HepG2 (cell line): Measurements from ENCODE around the gene FAM114A1. TPM values are rescaled to one million over a fixed set of nuclear protein-coding genes. Genes with fewer than 3 reads are reported as not detected.

Experiments
- ATAC-seq: fragments of 200-7000 bp; cut with Tn5 transposase; 3 replicates; pipeline ENCODE4 v1.9.1; 2020; ENCODE audit warnings: mild to moderate bottlenecking, moderate library complexity
- BruUV-seq: library from RNA; stranded (reverse); fragments of 400-500 nt; replicated peaks from 2 replicates; lab custom pipeline; 2021; lab: Mats Ljungman, UMichigan
- CTCF ChIA-PET: fragments of 300-600 bp; formaldehyde crosslinking; extraction: SDS; loops from one replicate; lab custom pipeline; 2021; ENCODE audit warnings: low total read pairs, inconsistent platforms, low intra/inter-chr PET ratio; lab: Yijun Ruan, JAX
- POLR2A ChIA-PET: fragments of 350-600 bp; sonication (Branson Sonifier 250); formaldehyde crosslinking; loops from one replicate; lab custom pipeline; 2020; ENCODE audit warnings: antibody characterized with exemption, inconsistent platforms; lab: Yijun Ruan, JAX
- DNase-seq: peaks from one replicate; pipeline ENCODE4 v3.0.0-alpha.2; 2015; ENCODE audit warnings: low spot score
- FAIRE-seq: peaks from 3 replicates; lab custom pipeline; 2011; peaks lifted over from hg19 to GRCh38; lab: Jason Lieb, UNC
- H2AFZ ChIP-seq: one replicate; pipeline ENCODE4 v1.6.1; 2011; ENCODE audit warnings: low read length, inconsistent platforms
- H3K27ac ChIP-seq: fragments of 300-600 bp; 3 replicates; pipeline ENCODE4 v1.8.0; 2011; ENCODE audit warnings: mixed run types, mild to moderate bottlenecking, mixed read lengths, low read length, inconsistent platforms; ENCODE audit not compliant: insufficient read depth; ENCODE audit errors: extremely low read length
- H3K27me3 ChIP-seq, 2 experiments: fragments of 200-600 bp in 1 of 2; 2 replicates in 1 of 2; 3 replicates in 1 of 2; pipeline versions ENCODE4 v1.6.0 to v1.8.0; 2011; ENCODE audit warnings: low read length in 2 of 2, mild to moderate bottlenecking in 2 of 2, moderate library complexity in 2 of 2, inconsistent platforms in 1 of 2; ENCODE audit not compliant: insufficient read depth in 2 of 2, control insufficient read depth in 1 of 2
- H3K36me3 ChIP-seq, 2 experiments: fragments of 200-600 bp in 1 of 2; replicated peaks in 1 of 2; 2 replicates in 1 of 2; 3 replicates in 1 of 2; pipeline versions ENCODE4 v1.5.1 to v1.8.0; 2011; ENCODE audit warnings: low read length in 2 of 2, inconsistent platforms in 1 of 2; ENCODE audit not compliant: insufficient read depth in 2 of 2, control insufficient read depth in 1 of 2
- H3K4me1 ChIP-seq: 2 replicates; pipeline ENCODE4 v1.5.1; 2012; ENCODE audit warnings: low read length, inconsistent platforms; ENCODE audit not compliant: insufficient read depth
- H3K4me2 ChIP-seq: 2 replicates; pipeline ENCODE4 v1.6.0; 2011; ENCODE audit warnings: low read depth, low read length, inconsistent platforms
- H3K4me3 ChIP-seq, 3 experiments: fragments of 200-600 bp in 1 of 3; sonication (generic), shearing (Covaris generic) in 1 of 3; replicated peaks in 1 of 3; 2 replicates each; pipeline ENCODE4 v1.5.1; 2011 to 2016; ENCODE audit warnings: low read length in 3 of 3, inconsistent platforms in 2 of 3, low read depth in 2 of 3, mild to moderate bottlenecking in 2 of 3, control low read depth in 1 of 3, mixed read lengths in 1 of 3; ENCODE audit not compliant: insufficient read depth in 1 of 3
- H3K79me2 ChIP-seq: one replicate; pipeline ENCODE4 v1.6.1; 2011; ENCODE audit warnings: low read length, inconsistent platforms; ENCODE audit not compliant: insufficient read depth
- H3K9ac ChIP-seq: 2 replicates; pipeline ENCODE4 v1.6.0; 2011; ENCODE audit warnings: mild to moderate bottlenecking, low read depth, low read length, inconsistent platforms; ENCODE audit not compliant: insufficient read depth
- H3K9me3 ChIP-seq: 2 replicates; pipeline ENCODE4 v1.5.1; 2012; ENCODE audit warnings: mild to moderate bottlenecking, low read length
- H4K20me1 ChIP-seq: 2 replicates; pipeline ENCODE4 v1.6.0; 2011; ENCODE audit warnings: inconsistent platforms, mild to moderate bottlenecking, low read length, moderate library complexity; ENCODE audit not compliant: insufficient read depth
- ASH2L ChIP-seq: fragments of 300-600, 200-600 bp; sonication (generic); IDR thresholded peaks from 2 replicates; pipeline ENCODE4 v1.7.0; 2017; ENCODE audit warnings: low read depth, mild to moderate bottlenecking, moderate library complexity, mixed read lengths, low read length; ENCODE audit not compliant: insufficient read length
- ATF7-NPFF ChIP-seq: sonication (generic); formaldehyde crosslinking; IDR thresholded peaks from 2 replicates; pipeline ENCODE4 v1.8.1; 2023; ENCODE audit warnings: mild to moderate bottlenecking, low read depth, missing genetic modification reagents, moderate library complexity
- ATRX ChIP-seq: sonication (generic); formaldehyde crosslinking; IDR thresholded peaks from 2 replicates; pipeline ENCODE4 v1.4.0; 2020; ENCODE audit warnings: missing genetic modification reagents, borderline replicate concordance
- CHCHD3 ChIP-seq: sonication (generic); formaldehyde crosslinking; IDR thresholded peaks from 2 replicates; pipeline ENCODE4 v1.8.0; 2022; ENCODE audit warnings: mild to moderate bottlenecking, missing genetic modification reagents, moderate library complexity
- DDIT3 ChIP-seq: sonication (generic); formaldehyde crosslinking; IDR thresholded peaks from 2 replicates; pipeline ENCODE4 v1.4.0; 2020; ENCODE audit warnings: mild to moderate bottlenecking, missing genetic modification reagents
- MATR3 ChIP-seq: sonication (generic); formaldehyde crosslinking; IDR thresholded peaks from 2 replicates; pipeline ENCODE4 v1.4.0; 2020; ENCODE audit warnings: missing genetic modification reagents
- NR3C1 ChIP-seq: sonication (generic); formaldehyde crosslinking; IDR thresholded peaks from 2 replicates; pipeline ENCODE4 v1.4.0; 2020; ENCODE audit warnings: missing genetic modification reagents
- PPARG ChIP-seq: conservative IDR thresholded peaks from 2 replicates; pipeline ENCODE4 v1.6.1; 2016; ENCODE audit warnings: missing biosample characterization, missing genetic modification reagents
- SIN3B ChIP-seq: fragments of 150-350 bp; IDR thresholded peaks from 2 replicates; pipeline ENCODE4 v1.6.1; 2014; ENCODE audit warnings: low read length
- TGIF2 ChIP-seq: IDR thresholded peaks from 2 replicates; pipeline ENCODE4 v1.6.1; 2016; ENCODE audit warnings: control low read depth, missing compliant biosample characterization
- TRAFD1 ChIP-seq: sonication (generic); formaldehyde crosslinking; IDR thresholded peaks from 2 replicates; pipeline ENCODE4 v1.5.1; 2020; ENCODE audit warnings: missing genetic modification reagents, mild to moderate bottlenecking, borderline replicate concordance
- ZNF543 ChIP-seq: sonication (generic); formaldehyde crosslinking; IDR thresholded peaks from 2 replicates; pipeline ENCODE4 v1.4.0; 2020; ENCODE audit warnings: mild to moderate bottlenecking, missing genetic modification reagents
- ZNF567 ChIP-seq: sonication (generic); formaldehyde crosslinking; IDR thresholded peaks from 2 replicates; pipeline ENCODE4 v1.8.1; 2023; ENCODE audit warnings: mild to moderate bottlenecking, missing genetic modification reagents, borderline replicate concordance
- WGBS: methylation state at CpG from one replicate; pipeline ENCODE4 v1.1.6; 2017; ENCODE audit warnings: low lambda C conversion rate; 5-methylcytosine and 5-hydroxymethylcytosine counted together
- in situ Hi-C: cut with HindIII; loops from 2 replicates; pipeline ENCODE4 v1.10.0; 2017; ENCODE audit warnings: low pct_unique_long_range_greater_than_20kb; ENCODE audit not compliant: extremely low pct_ligation_motif_present
- intact Hi-C: fragments of 100-400 bp; cut with micrococcal nuclease; formaldehyde crosslinking; loops from one replicate; pipeline ENCODE4 v1.10.0; 2022; ENCODE audit not compliant: unreplicated experiment
- polyA plus RNA-seq, 8 experiments: library from polyadenylated mRNA; depleted of rRNA in 3 of 8; stranded (reverse) in 7 of 8; unstranded in 1 of 8; fragments of >200 nt; fragmentation: Illumina TruSeq in 4 of 8; extraction: Trizol in 4 of 8; gene quantifications; 2 replicates each; pipeline versions ENCODE4 v1.2.1 to v1.2.3, GENCODE V29; 2011 to 2016; ENCODE audit warnings: low read depth in 4 of 8, missing spikeins in 1 of 8, mixed read lengths in 1 of 8; ENCODE audit not compliant: insufficient read depth in 1 of 8
- total RNA-seq, 5 experiments: library from RNA; depleted of rRNA; stranded (reverse); fragments of >200 nt; fragmentation: Illumina TruSeq; extraction: Trizol; gene quantifications; 2 replicates each; pipeline ENCODE4 v1.2.3, GENCODE V29; 2016; ENCODE audit warnings: low read depth in 1 of 5
- TF ChIP-seq, protein P1 (sequence below): sonication (generic); formaldehyde crosslinking; IDR thresholded peaks from 2 replicates; pipeline ENCODE4 v1.4.0; 2020; ENCODE audit warnings: missing genetic modification reagents
- TF ChIP-seq, protein P2 (sequence below): IDR thresholded peaks from 2 replicates; pipeline ENCODE4 v1.6.1; 2016
- TF ChIP-seq, protein P3 (sequence below): sonication (generic); formaldehyde crosslinking; IDR thresholded peaks from 2 replicates; pipeline ENCODE4 v1.4.0; 2020; ENCODE audit warnings: missing genetic modification reagents
- TF ChIP-seq, protein P4 (sequence below): sonication (generic); formaldehyde crosslinking; IDR thresholded peaks from 2 replicates; pipeline ENCODE4 v1.4.0; 2020; ENCODE audit warnings: missing genetic modification reagents, low read depth, mild to moderate bottlenecking, borderline replicate concordance

Gene FAM114A1
- total and polyA plus RNA-seq, 2 of the 13 experiments (the other 11 are each of a cell fraction or from before 2014, with no cell fraction given) = 61.0 to 76.9 TPM

GRCh38 chr4:38928974-38929373 is 61.4 kb downstream of the FAM114A1 start:
- Histone ChIP-seq H2AFZ (no peak overlapping the region), H3K36me3 (peaks cover 29 to 74% of the 10 kb centered on the region in 2 experiments), H3K27me3 (no peaks in the 10 kb centered on the region), H3K79me2 (no peaks in the 10 kb centered on the region), H3K27ac (no peak overlapping the region), H3K4me1 (peaks cover 15% of the 10 kb centered on the region), H3K9ac (no peak overlapping the region)
- FAIRE-seq (no peak), ATAC-seq (no peak)
- WGBS = over 99% methylated on average over 6 of the region's 9 CpGs
- in situ Hi-C loops = no loop called here
- TF ChIP-seq TRAFD1 (CRISPR knock-in tag) (no peak), ASH2L (no peak), ZNF543 (CRISPR knock-in tag) (no peak), TGIF2 (CRISPR knock-in tag) (no peak), PPARG (no peak), ATF7-NPFF (CRISPR knock-in tag) (no peak), NR3C1 (no peak), SIN3B (no peak), DDIT3 (CRISPR knock-in tag) (no peak), CHCHD3 (CRISPR knock-in tag) (no peak), ATRX (no peak), MATR3 (CRISPR knock-in tag) (no peak), ZNF567 (CRISPR knock-in tag) (no peak)
- TF ChIP-seq, protein P1, sequence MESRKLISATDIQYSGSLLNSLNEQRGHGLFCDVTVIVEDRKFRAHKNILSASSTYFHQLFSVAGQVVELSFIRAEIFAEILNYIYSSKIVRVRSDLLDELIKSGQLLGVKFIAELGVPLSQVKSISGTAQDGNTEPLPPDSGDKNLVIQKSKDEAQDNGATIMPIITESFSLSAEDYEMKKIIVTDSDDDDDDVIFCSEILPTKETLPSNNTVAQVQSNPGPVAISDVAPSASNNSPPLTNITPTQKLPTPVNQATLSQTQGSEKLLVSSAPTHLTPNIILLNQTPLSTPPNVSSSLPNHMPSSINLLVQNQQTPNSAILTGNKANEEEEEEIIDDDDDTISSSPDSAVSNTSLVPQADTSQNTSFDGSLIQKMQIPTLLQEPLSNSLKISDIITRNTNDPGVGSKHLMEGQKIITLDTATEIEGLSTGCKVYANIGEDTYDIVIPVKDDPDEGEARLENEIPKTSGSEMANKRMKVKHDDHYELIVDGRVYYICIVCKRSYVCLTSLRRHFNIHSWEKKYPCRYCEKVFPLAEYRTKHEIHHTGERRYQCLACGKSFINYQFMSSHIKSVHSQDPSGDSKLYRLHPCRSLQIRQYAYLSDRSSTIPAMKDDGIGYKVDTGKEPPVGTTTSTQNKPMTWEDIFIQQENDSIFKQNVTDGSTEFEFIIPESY = no peak
- TF ChIP-seq, protein P2, sequence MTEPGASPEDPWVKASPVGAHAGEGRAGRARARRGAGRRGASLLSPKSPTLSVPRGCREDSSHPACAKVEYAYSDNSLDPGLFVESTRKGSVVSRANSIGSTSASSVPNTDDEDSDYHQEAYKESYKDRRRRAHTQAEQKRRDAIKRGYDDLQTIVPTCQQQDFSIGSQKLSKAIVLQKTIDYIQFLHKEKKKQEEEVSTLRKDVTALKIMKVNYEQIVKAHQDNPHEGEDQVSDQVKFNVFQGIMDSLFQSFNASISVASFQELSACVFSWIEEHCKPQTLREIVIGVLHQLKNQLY (CRISPR knock-in tag) = no peak
- TF ChIP-seq, protein P3, sequence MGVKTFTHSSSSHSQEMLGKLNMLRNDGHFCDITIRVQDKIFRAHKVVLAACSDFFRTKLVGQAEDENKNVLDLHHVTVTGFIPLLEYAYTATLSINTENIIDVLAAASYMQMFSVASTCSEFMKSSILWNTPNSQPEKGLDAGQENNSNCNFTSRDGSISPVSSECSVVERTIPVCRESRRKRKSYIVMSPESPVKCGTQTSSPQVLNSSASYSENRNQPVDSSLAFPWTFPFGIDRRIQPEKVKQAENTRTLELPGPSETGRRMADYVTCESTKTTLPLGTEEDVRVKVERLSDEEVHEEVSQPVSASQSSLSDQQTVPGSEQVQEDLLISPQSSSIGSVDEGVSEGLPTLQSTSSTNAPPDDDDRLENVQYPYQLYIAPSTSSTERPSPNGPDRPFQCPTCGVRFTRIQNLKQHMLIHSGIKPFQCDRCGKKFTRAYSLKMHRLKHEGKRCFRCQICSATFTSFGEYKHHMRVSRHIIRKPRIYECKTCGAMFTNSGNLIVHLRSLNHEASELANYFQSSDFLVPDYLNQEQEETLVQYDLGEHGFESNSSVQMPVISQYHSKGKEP (CRISPR knock-in tag) = no peak
- TF ChIP-seq, protein P4, sequence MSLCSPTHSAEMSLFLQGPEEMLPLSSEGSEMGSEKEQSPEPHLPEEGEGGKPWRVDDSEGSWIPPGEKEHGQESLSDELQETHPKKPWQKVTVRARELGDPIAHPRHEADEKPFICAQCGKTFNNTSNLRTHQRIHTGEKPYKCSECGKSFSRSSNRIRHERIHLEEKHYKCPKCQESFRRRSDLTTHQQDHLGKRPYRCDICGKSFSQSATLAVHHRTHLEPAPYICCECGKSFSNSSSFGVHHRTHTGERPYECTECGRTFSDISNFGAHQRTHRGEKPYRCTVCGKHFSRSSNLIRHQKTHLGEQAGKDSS (CRISPR knock-in tag) = no peak
- TF ChIP-seq, all 625 proteins: peak for 0
- no peak for DNase-seq
- CTCF ChIA-PET = no interaction called here
- intact Hi-C loops = no loop called here
- Histone ChIP-seq H3K4me2 (no peak overlapping the region), H3K4me3 (no peak overlapping the region), H4K20me1 (no peaks in the 10 kb centered on the region), H3K9me3 (no peaks in the 10 kb centered on the region)
- BruUV-seq = no TSS peak
- POLR2A ChIA-PET = no interaction called here
